ENCODE data around the gene THRAP3. TPM values are rescaled to one million over a fixed set of nuclear protein-coding genes. Genes with fewer than 3 reads are reported as not detected.
"Not testable (repeated sequence)": the region's sequence is repeated elsewhere in the genome, so short reads cannot be mapped to it uniquely, and the experiment has no call there.

THRAP3 gene, protein sequence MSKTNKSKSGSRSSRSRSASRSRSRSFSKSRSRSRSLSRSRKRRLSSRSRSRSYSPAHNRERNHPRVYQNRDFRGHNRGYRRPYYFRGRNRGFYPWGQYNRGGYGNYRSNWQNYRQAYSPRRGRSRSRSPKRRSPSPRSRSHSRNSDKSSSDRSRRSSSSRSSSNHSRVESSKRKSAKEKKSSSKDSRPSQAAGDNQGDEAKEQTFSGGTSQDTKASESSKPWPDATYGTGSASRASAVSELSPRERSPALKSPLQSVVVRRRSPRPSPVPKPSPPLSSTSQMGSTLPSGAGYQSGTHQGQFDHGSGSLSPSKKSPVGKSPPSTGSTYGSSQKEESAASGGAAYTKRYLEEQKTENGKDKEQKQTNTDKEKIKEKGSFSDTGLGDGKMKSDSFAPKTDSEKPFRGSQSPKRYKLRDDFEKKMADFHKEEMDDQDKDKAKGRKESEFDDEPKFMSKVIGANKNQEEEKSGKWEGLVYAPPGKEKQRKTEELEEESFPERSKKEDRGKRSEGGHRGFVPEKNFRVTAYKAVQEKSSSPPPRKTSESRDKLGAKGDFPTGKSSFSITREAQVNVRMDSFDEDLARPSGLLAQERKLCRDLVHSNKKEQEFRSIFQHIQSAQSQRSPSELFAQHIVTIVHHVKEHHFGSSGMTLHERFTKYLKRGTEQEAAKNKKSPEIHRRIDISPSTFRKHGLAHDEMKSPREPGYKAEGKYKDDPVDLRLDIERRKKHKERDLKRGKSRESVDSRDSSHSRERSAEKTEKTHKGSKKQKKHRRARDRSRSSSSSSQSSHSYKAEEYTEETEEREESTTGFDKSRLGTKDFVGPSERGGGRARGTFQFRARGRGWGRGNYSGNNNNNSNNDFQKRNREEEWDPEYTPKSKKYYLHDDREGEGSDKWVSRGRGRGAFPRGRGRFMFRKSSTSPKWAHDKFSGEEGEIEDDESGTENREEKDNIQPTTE
- total RNA-seq (2014; rRNA removed; shearing (Covaris generic)): 57.4 and 76.3 TPM in 2 replicates

DNA sequence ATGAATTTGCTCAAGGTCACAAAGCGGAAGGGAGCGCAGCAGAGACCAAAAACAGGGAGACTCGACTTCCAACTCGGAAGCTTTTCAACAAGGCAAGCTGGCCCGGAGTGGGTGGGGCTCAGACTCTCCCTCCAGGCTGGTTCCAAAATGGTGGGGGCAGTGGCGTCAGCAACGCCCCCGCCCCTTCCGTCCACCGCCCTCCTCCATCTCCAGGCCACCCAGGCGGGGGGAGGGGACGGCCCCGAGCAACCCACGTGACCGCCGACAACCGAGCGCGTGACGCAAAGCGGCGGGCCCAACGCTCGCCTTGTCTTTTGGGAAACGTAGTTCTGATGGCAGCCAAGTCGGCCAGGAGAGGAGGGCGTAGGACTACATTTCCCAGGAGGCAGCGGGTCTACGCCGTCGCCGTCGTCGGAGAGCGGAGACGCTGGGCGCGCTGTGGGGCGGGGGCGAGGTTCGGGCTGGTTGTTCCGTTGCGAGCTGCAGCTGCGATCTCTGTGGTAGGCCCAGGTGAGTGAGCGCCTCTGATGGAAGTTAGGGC lies at the start of gene THRAP3:
TSS of gene THRAP3 (plus strand) at position 448 of the 541 bp plus-strand sequence. CDS start 58,121 bp downstream, outside the sequence.
- DNase-seq (ENCODE audit: low read depth): peak; percentile 100

DNA sequence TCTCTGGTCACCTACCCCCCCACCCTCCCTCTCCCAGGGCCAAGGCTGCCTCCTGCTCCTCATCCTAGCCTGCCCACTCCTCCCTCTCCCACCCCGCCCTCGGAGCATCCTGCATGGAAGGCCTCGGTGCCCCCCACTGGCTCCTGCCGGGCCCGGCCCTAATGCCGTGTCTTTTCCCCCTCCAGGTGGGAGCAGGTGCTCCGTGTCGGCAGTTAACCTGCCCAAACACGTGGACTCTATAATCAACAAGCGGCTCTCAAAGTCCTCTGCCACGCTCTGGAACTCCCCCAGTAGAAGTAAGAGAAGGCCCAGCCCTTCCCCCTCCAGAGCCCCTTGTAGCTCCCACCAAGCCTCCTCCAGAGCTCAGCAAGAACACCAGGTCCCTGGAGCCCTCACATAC lies 49.5 kb upstream of the THRAP3 start:
- DNase-seq (ENCODE audit: low read depth): no peak

DNA sequence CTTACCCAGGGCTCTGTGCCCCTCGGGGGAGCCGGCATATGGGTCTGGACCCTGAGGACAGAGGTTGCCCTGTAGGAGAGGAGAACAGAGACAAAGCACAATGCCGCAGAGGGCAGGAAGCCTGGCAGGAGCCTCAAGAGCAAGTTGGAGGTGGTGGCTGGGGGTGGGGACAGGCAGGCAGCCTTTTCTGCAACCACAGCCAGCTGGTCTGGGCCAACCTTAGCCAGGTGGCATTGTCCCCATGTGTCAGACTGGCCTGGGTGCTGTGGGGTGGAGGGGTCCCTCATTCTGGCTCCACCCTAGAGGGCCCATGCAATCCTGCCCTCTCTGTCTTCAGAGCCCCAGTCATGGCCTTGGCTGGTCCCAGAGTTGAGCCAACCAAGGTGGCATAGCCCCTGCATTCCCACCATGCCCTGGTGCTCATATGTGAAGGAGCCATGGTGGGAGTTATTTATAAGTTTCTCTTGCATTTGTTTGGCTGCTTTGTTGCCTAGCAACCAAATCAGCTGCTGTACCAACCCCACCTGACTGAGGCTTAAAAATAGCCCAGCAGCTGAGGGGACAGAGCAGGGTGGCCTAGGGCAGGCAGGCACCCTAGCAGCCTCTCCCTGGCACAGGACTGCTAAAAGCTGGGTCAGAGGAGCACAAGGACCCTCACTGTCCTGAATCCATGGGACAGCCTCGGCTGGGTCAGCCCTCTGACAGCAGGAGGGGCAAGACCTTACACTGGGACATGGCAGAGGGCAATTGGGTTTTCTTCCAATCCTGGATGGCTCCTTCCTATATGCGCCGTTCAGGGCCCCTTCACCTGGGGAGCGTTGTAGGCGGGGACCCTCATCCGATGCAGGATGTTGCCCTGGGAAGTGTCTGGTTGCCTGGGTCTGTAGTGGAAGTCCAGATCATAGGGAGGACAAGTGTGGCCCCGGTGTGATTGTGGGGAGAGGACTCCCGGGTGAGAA lies 48.8 kb upstream of the THRAP3 start:
- DNase-seq (ENCODE audit: low read depth): no peak

DNA sequence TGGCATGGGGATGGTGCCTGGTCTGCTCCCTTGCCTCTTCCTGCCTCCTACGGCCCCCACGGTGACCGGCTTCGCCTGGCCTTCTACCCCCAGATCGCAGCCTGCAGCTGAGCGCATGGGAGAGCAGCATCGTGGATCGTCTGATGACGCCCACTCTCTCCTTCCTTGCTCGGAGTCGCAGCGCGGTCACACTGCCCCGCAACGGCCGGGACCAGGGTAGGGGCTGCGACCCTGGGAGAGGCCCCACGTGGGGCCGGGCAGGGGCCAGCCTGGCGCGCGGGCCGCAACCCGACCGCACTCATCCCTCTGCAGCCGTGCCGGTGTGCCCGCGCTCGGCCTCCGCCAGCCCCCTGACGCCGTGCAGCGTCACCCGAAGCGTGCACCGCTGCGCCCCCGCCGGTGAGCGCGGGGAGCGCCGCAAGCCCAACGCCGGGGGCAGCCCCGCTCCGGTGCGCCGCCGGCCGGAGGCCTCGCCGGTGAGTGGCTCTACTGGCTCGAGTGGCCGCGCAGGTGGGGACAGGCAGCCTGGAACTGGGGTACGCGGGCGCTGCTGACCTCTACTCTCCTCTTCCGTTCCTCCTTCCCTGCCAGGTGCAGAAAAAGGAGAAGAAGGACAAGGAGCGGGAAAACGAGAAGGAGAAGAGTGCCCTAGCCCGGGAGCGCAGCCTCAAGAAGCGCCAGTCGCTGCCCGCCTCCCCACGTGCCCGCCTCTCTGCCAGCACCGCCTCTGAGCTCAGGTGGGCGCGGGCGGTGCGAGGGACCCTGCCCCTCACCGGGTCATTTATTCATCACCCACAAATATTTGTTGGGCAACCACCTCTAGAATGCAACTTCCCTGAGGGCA lies 47.9 kb upstream of the THRAP3 start:
- DNase-seq (ENCODE audit: low read depth): no peak

DNA sequence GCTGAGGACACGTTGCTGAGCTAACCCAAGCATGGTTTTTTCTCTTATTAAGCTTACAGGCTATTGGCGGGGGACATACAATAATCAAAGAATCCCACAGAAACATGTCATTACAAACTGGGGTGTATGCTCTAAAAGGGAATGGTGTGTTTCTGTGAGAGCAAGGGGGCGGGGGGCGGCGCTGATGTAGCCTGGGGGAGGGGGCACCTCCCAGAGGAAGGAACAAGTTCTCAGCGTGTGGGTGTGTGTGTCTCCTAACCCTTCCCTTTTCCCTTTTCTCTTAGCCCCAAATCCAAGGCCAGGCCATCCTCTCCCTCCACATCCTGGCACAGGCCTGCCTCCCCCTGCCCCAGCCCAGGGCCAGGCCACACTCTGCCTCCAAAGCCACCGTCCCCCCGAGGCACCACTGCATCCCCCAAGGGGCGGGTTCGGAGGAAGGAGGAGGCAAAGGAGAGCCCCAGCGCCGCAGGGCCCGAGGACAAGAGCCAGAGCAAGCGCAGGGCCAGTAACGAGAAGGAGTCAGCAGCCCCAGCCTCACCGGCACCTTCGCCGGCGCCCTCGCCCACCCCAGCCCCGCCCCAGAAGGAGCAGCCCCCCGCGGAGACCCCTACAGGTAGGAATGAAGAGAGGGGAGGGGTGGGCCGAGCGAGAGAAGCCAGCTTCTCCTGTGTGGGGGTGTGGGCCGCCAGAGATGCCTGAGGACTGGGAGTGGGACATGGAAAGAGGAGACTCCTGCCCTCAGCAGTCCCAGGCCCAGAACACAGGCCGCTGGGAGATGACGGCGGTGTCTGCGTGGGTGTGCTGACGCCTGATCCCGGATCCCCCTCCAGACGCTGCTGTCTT lies 46.4 kb upstream of the THRAP3 start:
- no peak for DNase-seq (ENCODE audit: low read depth)

DNA sequence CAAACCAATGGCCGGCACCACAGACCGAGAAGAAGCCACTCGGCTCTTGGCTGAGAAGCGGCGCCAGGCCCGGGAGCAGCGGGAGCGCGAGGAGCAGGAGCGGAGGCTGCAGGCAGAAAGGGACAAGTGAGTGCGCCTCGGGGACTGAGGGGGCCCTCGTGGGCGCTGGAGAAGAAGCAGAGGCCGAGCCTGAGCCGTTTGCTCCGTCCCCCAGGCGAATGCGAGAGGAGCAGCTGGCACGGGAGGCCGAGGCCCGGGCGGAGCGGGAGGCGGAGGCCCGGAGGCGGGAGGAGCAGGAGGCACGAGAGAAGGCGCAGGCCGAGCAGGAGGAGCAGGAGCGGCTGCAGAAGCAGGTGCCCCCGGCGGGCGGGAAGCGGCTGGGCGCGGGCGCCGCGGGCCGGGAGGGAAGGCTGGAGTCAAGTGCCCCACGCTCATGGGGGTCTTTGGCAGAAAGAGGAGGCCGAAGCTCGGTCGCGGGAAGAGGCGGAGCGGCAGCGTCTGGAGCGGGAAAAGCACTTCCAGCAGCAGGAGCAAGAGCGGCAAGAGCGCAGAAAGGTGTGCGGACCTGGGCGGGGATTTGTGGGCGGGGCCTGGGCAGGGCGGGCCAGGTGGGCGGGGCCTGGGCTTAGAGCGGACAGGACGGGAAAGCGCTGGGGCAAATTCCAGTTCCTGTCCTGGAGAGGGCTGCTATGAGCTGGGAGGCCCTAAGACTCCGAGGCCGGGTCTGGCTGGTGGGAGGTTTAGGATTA lies 45.6 kb upstream of the THRAP3 start:
- no peak for DNase-seq (ENCODE audit: low read depth)

DNA sequence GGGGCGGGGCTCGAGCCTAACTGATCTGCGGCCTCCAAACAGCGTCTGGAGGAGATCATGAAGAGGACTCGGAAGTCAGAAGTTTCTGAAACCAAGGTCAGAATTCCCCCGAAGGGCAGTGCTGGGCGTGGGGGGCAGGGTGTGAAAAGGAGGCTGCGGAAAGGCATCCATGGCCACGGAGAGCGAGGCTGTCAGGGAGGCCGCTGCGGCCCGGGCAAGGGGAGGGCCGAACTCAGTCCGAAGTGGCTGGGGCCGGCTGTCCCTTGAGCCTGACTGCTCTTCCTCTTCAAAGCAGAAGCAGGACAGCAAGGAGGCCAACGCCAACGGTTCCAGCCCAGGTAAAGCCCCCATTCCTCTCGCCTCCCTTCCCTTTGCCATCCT lies 45.0 kb upstream of the THRAP3 start:
- no peak for DNase-seq (ENCODE audit: low read depth)

DNA sequence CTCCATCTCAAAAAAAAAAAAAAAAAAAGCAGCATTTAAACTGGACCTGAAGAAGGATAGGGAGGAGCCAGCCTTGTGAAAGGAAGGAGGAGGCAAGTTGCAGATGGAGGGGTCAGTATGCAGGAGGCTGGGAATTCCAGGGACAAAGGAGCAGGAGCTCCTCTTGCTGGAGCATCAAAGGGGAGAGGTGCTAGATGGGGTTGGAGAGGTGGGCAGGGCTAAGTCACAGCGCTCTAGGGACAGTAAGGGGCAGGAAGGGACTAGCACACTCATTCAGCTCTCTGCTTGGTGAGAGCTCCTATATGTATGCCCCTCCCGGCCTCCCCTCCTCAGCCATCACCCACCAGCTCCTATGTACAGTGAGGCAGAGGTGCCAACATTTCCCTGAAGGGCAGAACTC lies 41.5 kb upstream of the THRAP3 start:
- no peak for DNase-seq (ENCODE audit: low read depth)

DNA sequence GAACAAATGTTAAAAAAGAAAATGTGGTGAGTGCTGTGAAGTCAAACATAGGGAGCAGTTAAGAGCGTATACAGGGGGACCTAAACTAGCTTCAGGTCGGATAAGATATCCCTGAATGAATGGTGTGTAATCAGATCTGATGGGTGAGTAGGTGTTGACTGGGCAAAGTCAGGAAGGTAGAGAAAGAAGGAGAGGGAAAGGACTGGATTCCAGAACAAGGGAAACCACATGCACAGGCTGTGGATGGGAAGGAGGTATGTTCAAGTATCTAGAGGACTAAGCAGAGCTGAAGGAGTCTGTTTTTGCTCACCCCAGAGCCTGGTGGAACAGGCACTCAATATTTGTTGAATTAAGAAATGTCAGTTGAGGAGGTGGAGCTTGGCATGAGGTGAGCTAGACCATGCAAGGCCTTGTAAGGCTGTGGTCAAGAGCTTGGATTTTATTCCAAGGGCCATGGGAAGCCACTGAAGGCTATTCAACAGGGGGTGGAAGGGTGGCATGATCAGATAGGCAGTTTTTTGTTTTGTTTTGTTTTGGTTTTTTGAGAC lies 40.9 kb upstream of the THRAP3 start:
- no peak for DNase-seq (ENCODE audit: low read depth)

DNA sequence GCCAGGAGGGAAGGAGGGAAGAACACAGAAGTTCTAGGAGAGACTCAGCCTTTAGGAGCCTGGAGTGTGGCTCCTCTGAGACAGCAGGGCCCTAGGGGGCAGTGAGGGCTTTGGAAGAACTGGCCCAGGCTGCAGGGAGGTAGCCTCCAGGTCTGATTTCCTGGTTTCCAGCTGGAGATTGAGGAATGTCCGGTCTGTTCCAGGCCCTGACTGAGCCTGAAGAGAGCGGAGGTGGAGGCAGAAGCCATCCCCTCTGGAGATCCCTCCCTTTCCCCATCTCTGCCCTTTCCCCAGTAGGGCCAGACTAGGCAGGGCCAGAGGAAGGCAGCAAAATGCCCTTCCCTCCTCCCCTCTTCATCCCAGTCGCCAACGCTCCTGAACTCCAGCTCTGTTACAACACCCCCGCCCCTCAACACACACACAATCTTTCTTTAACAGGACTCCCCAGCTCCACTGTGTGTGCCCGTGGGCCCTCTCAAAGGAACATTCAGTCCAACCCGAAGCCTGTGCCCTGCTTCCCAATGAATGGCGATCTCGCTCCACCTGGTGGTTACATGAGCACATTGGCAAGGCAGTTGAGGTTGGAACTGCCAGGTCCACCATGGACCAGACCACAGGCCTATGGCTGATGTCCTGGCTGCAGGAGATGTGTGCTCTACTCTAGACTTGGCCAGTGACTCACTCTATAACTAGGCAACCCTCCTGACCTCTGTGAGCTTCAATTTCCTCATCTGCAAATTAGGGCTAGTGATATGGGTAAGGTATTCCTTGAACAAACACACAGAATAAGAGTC lies 36.2 kb upstream of the THRAP3 start:
- DNase-seq (ENCODE audit: low read depth): peak; percentile 92

DNA sequence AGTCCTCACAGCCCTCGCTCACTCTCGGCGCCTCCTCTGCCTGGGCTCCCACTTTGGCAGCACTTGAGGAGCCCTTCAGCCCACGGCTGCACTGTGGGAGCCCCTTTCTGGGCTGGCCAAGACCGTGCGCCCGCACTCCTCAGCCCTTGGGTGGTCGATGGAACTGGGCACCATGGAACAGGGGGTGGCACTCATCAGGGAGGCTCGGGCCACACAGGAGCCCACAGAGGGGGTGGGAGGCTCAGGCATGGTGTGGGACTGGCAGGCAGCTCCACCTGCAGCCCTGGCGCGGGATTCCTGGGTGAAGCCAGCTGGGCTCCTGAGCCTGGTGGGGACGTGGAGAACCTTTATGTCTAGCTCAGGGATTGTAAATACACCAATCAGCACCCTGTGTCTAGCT lies 27.4 kb upstream of the THRAP3 start:
- not testable (repeated sequence) for DNase-seq (ENCODE audit: low read depth)

DNA sequence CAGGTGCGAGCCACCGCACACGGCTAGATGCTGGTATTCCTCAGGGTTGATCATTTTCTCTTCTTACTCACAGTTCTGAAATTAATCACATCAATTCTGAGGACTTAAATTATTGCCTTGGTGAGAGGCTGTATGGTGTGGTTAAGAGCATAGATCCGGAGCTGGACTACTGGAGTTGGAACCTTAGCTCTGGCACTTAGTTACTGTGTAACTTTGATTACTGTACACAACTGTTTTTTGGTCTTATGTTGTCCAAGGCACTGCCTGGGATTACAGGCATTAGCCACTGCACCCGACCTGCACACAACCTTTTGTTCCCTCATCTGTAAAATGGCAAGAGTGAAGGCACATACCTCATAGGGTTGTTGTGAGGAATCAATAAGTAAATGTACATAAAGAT lies 25.6 kb upstream of the THRAP3 start:
- no peak for DNase-seq (ENCODE audit: low read depth)

DNA sequence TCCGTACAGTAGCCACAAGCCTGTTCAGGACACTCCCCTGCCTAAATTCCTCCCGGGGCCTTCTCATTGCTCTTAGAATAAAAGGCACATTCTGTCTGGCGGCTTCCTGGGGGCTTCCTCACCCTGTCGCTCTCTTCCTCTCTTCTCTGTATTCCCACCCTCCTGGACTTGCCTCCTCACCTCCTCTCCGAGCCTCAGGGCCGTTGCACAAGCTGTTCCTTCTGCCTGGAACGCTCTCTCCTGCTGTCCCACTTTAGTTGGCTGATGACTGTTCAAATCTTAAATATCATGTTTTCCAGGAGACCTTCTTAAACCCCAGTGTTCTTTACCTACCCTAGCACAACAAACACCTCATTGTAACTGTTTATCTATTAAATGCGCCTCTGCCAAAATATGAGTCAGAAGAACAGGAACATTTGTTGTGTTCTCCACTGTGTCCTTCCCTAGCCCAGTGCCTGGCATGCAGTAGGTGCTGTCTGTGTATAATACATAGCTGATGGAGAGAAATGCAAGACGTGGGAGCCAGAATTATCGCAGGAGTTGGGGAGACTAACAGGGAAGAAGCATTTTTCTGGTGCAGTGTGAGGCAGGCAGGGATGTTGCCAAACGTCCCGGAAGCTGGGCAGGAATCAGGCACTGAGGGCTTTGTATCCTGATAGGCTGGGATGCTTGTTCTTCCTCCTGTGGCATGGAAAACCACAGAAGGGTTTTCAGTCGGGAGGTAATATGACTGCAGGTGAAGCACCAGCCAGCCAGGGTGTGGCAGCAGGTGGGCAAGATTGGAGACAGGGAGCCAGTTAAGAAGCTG lies 24.1 kb upstream of the THRAP3 start:
- DNase-seq (ENCODE audit: low read depth): no peak

DNA sequence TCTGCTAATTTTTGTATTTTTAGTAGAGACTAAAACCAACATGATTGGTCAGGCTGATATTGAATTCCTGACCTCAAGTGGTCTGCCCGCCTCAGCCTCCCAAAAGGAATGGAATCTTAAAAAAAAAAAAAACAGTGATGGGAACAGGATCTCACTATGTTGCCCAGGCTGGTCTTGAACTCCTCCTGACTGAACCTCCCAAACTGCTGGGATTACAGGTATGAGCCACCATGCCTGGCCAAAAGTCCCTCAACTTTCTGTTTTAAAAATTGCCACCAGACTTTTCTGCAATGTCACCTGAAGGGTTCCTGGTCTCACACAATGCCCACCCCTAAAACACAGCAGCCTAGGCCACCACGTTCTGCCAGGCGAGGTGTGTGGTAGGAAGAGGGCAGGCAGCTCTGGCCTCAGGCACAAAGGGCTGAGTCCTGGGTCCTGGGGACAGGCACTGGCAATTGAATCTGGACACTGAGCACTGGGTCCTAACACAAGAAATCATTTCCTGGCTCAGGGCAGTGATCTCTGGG lies 21.2 kb upstream of the THRAP3 start:
- no peak for DNase-seq (ENCODE audit: low read depth)

DNA sequence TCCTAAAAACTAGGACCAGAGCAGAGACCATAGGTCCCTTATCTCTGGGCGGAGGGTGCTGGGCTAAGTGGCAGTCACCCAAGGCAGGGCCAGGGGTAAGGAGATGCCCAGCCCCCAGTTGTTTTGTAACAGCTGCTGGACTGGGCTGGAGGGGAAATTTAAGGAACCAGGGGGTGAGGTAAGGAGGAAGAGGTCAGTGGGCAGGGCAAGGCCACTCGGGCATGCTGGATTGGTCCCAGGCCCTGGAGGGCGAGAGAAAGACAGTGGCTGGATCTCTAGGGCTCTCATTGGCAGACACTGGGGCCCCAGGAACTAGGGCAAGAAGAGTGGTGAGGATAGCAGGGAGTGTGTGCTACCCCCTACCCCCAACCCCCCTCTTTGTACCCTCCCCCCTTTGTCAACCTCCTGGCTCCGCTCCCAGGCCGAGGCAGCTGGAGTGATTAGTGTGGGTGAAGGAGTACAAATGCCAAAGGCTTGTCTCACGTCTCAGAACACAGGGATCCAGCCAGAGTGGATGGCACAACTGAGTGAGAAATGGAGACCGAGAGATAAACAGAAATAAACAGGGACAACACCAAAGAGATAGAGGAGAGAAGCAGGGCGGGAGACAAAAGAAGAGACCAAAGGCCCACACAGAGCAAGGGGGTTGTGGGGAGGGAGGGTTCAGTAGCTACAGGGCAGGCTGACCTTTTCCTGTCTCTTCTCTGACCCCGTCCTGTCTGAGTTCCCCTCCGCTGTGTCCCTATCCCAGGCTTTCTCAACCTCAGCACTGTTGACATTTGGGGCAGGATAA lies 20.5 kb upstream of the THRAP3 start:
- DNase-seq (ENCODE audit: low read depth): peak; percentile 64

Measured in Daoy (cell line).